SK-N-SH (cell line): ENCODE measurements around the gene TRAPPC6A. TPM values are rescaled to one million over a fixed set of nuclear protein-coding genes. Genes with fewer than 3 reads are reported as not detected.

Experiments
- CTCF ChIA-PET: fragments of 300-600, 350-600 bp; formaldehyde crosslinking; extraction: SDS; loops from one replicate; lab custom pipeline; 2021; lab: Yijun Ruan, JAX
- POLR2A ChIA-PET: fragments of 350-600 bp; sonication (Branson Sonifier 250); formaldehyde crosslinking; extraction: SDS; loops from one replicate; lab custom pipeline; 2020; ENCODE audit warnings: antibody characterized with exemption, inconsistent platforms; lab: Yijun Ruan, JAX
- DNase-seq: peaks from one replicate; pipeline ENCODE4 v3.0.0; 2012
- H2AFZ ChIP-seq: fragments of 200-600 bp; sonication (generic); 2 replicates; pipeline ENCODE4 v1.8.1; 2016; ENCODE audit warnings: antibody characterized with exemption, mild to moderate bottlenecking, low read depth
- H3F3A ChIP-seq: fragments of 200-600 bp; sonication (generic); replicated peaks from 2 replicates; pipeline ENCODE3; 2016; ENCODE audit warnings: antibody characterized with exemption, mild to moderate bottlenecking; ENCODE audit not compliant: insufficient read depth
- H3K27ac ChIP-seq, 2 experiments: fragments of 200-500 bp in 1 of 2; fragments of 200-600 bp in 1 of 2; sonication (Bioruptor generic) in 1 of 2; sonication (generic), shearing (Covaris generic) in 1 of 2; 2 replicates each; pipeline versions ENCODE4 v1.5.1 to v1.6.1; 2014 to 2016; ENCODE audit warnings: low read depth in 2 of 2, inconsistent platforms in 1 of 2, low read length in 1 of 2, mild to moderate bottlenecking in 1 of 2, mixed read lengths in 1 of 2
- H3K27me3 ChIP-seq: fragments of 200-600 bp; sonication (generic), shearing (Covaris generic); 2 replicates; pipeline ENCODE4 v1.6.1; 2016; ENCODE audit warnings: mixed run types; ENCODE audit not compliant: insufficient read depth
- H3K36me3 ChIP-seq, 2 experiments: fragments of 200-500 bp in 1 of 2; fragments of 200-600 bp in 1 of 2; sonication (Bioruptor generic) in 1 of 2; sonication (generic) in 1 of 2; replicated peaks in 1 of 2; 2 replicates each; pipeline versions ENCODE3 to v1.5.1; 2014 to 2016; ENCODE audit warnings: low read length in 1 of 2, mild to moderate bottlenecking in 1 of 2; ENCODE audit not compliant: insufficient read depth in 2 of 2, control insufficient read depth in 1 of 2
- H3K4me1 ChIP-seq, 2 experiments: fragments of 200-500 bp in 1 of 2; fragments of 200-600 bp in 1 of 2; sonication (Bioruptor generic) in 1 of 2; sonication (generic), shearing (Covaris generic) in 1 of 2; 2 replicates each; pipeline versions ENCODE4 v1.5.1 to v1.6.1; 2014 to 2016; ENCODE audit warnings: low read depth in 1 of 2, low read length in 1 of 2, mixed run types in 1 of 2; ENCODE audit not compliant: insufficient read depth in 2 of 2, control insufficient read depth in 1 of 2
- H3K4me2 ChIP-seq: fragments of 200-600 bp; sonication (generic), shearing (Covaris generic); 2 replicates; pipeline ENCODE4 v1.6.1; 2017; ENCODE audit warnings: mixed run types
- H3K4me3 ChIP-seq, 2 experiments: fragments of 200-500 bp in 1 of 2; fragments of 200-600 bp in 1 of 2; sonication (Bioruptor generic) in 1 of 2; sonication (generic), shearing (Covaris generic) in 1 of 2; 2 replicates each; pipeline versions ENCODE4 v1.5.1 to v1.8.1; 2014 to 2016; ENCODE audit warnings: low read depth in 2 of 2, inconsistent platforms in 1 of 2, low read length in 1 of 2, mild to moderate bottlenecking in 1 of 2, mixed read lengths in 1 of 2, moderate library complexity in 1 of 2
- H3K79me2 ChIP-seq: fragments of 200-600 bp; sonication (generic); 2 replicates; pipeline ENCODE4 v1.8.1; 2017; ENCODE audit warnings: mild to moderate bottlenecking; ENCODE audit not compliant: insufficient read depth
- H3K9ac ChIP-seq: fragments of 200-600 bp; sonication (generic); 2 replicates; pipeline ENCODE4 v1.6.1; 2017; ENCODE audit warnings: mixed run types
- H3K9me2 ChIP-seq: fragments of 200-600 bp; sonication (generic); 2 replicates; pipeline ENCODE4 v1.6.1; 2017; ENCODE audit warnings: mixed run types
- H3K9me3 ChIP-seq: fragments of 200-600 bp; sonication (generic); 2 replicates; pipeline ENCODE4 v1.6.1; 2017; ENCODE audit warnings: mixed run types, mild to moderate bottlenecking, moderate library complexity
- H4K20me1 ChIP-seq: fragments of 200-600 bp; sonication (generic); 2 replicates; pipeline ENCODE4 v1.6.1; 2017; ENCODE audit warnings: mild to moderate bottlenecking, mixed run types; ENCODE audit not compliant: insufficient read depth
- CTCF ChIP-seq: fragments of 200-600 bp; sonication (generic); IDR thresholded peaks from 2 replicates; pipeline ENCODE4 v1.6.1; 2017; ENCODE audit warnings: antibody characterized with exemption, mild to moderate bottlenecking, moderate library complexity
- ELF1 ChIP-seq: IDR thresholded peaks from 2 replicates; pipeline ENCODE4 v1.4.0; 2012
- EP300 ChIP-seq, 2 experiments: IDR thresholded peaks; 2 replicates each; pipeline versions ENCODE4 v1.4.0 to v1.6.1; 2012; ENCODE audit warnings: borderline replicate concordance in 1 of 2, low read depth in 1 of 2, low read length in 1 of 2
- FOSL2 ChIP-seq: IDR thresholded peaks from 2 replicates; pipeline ENCODE4 v1.4.0; 2012; ENCODE audit warnings: low read depth, mild to moderate bottlenecking, moderate library complexity, borderline replicate concordance
- FOXJ3 ChIP-seq: sonication (generic); formaldehyde crosslinking; IDR thresholded peaks from 2 replicates; pipeline ENCODE4 v1.5.1; 2020; ENCODE audit warnings: mild to moderate bottlenecking, missing genetic modification reagents
- JUND ChIP-seq: IDR thresholded peaks from 2 replicates; pipeline ENCODE4 v1.4.0; 2012
- MXI1 ChIP-seq: IDR thresholded peaks from 2 replicates; pipeline ENCODE4 v1.6.1; 2012; ENCODE audit warnings: mild to moderate bottlenecking, low read depth, low read length, improper control_type of control experiment
- PBX3 ChIP-seq: IDR thresholded peaks from 2 replicates; pipeline ENCODE4; 2012
- POLR2AphosphoS5 ChIP-seq: IDR thresholded peaks from 2 replicates; pipeline ENCODE4 v1.6.1; 2012; ENCODE audit warnings: low read depth, low read length
- RAD21 ChIP-seq: IDR thresholded peaks from 2 replicates; pipeline ENCODE4 v1.6.1; 2012; ENCODE audit warnings: mild to moderate bottlenecking, low read length
- SMC3 ChIP-seq: IDR thresholded peaks from 2 replicates; pipeline ENCODE4 v1.6.1; 2012; ENCODE audit warnings: low read depth, low read length, improper control_type of control experiment
- TAF1 ChIP-seq: IDR thresholded peaks from 2 replicates; pipeline ENCODE4 v1.6.1; 2012; ENCODE audit warnings: low read depth, mild to moderate bottlenecking, low read length, moderate library complexity, borderline replicate concordance
- TEAD4 ChIP-seq: IDR thresholded peaks from 2 replicates; pipeline ENCODE4 v1.4.0; 2012; ENCODE audit warnings: mild to moderate bottlenecking, borderline replicate concordance; ENCODE audit not compliant: insufficient read depth
- USF1 ChIP-seq: IDR thresholded peaks from 2 replicates; pipeline ENCODE4 v1.4.0; 2012; ENCODE audit warnings: low read depth, borderline replicate concordance
- USF2 ChIP-seq: fragments of 150-350 bp; IDR thresholded peaks from 2 replicates; pipeline ENCODE4 v1.6.1; 2017; ENCODE audit warnings: antibody characterized with exemption, low read length, low read depth, borderline replicate concordance
- ZBTB33 ChIP-seq: IDR thresholded peaks from 2 replicates; pipeline ENCODE4 v1.4.0; 2012; ENCODE audit warnings: low read depth, borderline replicate concordance
- WGBS: methylation state at CpG from one replicate; pipeline ENCODE4 v1.1.6; 2017; ENCODE audit warnings: low lambda C conversion rate; 5-methylcytosine and 5-hydroxymethylcytosine counted together
- polyA plus RNA-seq, 3 experiments: library from polyadenylated mRNA; depleted of rRNA; stranded (reverse); fragments of >200 nt; gene quantifications; 2 replicates each; pipeline ENCODE4 v1.2.3, GENCODE V29; 2012

TRAPPC6A gene
- polyA plus RNA-seq, 1 of the 3 experiments (the other 2 are of a cell fraction): 59.0 TPM

GRCh38 chr19:45130236-45130635 is 47.8 kb downstream of the TRAPPC6A start (continued):
- no peak for TF ChIP-seq USF2
- TF ChIP-seq JUND: no peak
- TF ChIP-seq, all 33 proteins: peak for 0

- ChIA-PET POLR2A (no interaction called here), CTCF (interaction anchor here (0.6 kb wide), 1 partner anchor 127 kb away, joined by 3 read pairs; no protein-coding TSS in a partner anchor)
- peaks cover 0 to 7% of the 10 kb centered on the region in 2 experiments; a peak in 1 of 4 replicates for H3K4me1 ChIP-seq
- no peak overlapping the region for H3K4me2 ChIP-seq
- no peak overlapping the region for H3K27ac ChIP-seq
- no peak overlapping the region for H3K4me3 ChIP-seq
- H3F3A ChIP-seq: no peaks in the 10 kb centered on the region
- 100% methylated on average over 5 of the region's 5 CpGs for WGBS
- H3K9ac ChIP-seq: no peak overlapping the region
- no peak overlapping the region for H2AFZ ChIP-seq
- H3K36me3 ChIP-seq: no peaks in the 10 kb centered on the region
- H3K9me3 ChIP-seq: no peaks in the 10 kb centered on the region
- peaks cover 70% of the 10 kb centered on the region for H4K20me1 ChIP-seq
- no peaks in the 10 kb centered on the region for H3K27me3 ChIP-seq
- H3K79me2 ChIP-seq: peaks cover 63% of the 10 kb centered on the region
- H3K9me2 ChIP-seq: no peaks in the 10 kb centered on the region
- TF ChIP-seq USF1: no peak
- TF ChIP-seq TAF1: no peak
- TF ChIP-seq RAD21: no peak
- TF ChIP-seq TEAD4: no peak
- TF ChIP-seq CTCF: no peak
- TF ChIP-seq MXI1: no peak
- TF ChIP-seq EP300 (IDR thresholded peaks at IDR 0.05; ENCODE audit: borderline replicate concordance in 1 of 2, low read depth in 1 of 2, low read length in 1 of 2): no peak
- no peak for TF ChIP-seq POLR2AphosphoS5
- TF ChIP-seq PBX3: no peak
- TF ChIP-seq FOSL2: no peak
- no peak for TF ChIP-seq FOXJ3 (CRISPR knock-in tag)
- no peak for TF ChIP-seq ZBTB33
- TF ChIP-seq ELF1: no peak
- TF ChIP-seq SMC3: no peak
- no peak for DNase-seq
Observed at GRCh38 chr19:45128806-45129205, 49.2 kb downstream of the TRAPPC6A start.
